GM23338 (cell line): ENCODE data around the gene GAB1. TPM values are rescaled to one million over a fixed set of nuclear protein-coding genes. Genes with fewer than 3 reads are reported as not detected.

Experiments
- ATAC-seq: fragments of 200-7000 bp; cut with Tn5 transposase; 3 replicates; pipeline ENCODE4 v1.9.1; 2020
- DNase-seq: peaks from one replicate; pipeline ENCODE4 v3.0.0-alpha.2; 2015; ENCODE audit warnings: low spot score
- H2AFZ ChIP-seq: fragments of 200-600 bp; sonication (generic); 2 replicates; pipeline ENCODE4 v1.8.0; 2016; ENCODE audit warnings: antibody characterized with exemption, mild to moderate bottlenecking, moderate library complexity
- H3F3A ChIP-seq: fragments of 200-600 bp; sonication (generic); replicated peaks from 2 replicates; pipeline ENCODE4 v1.8.0; 2017; ENCODE audit warnings: antibody characterized with exemption, mixed run types, low read depth
- H3K27ac ChIP-seq: fragments of 200-600 bp; sonication (generic); 2 replicates; pipeline ENCODE4 v1.6.1; 2016; ENCODE audit warnings: low read depth
- H3K27me3 ChIP-seq: fragments of 200-600 bp; sonication (generic); 2 replicates; pipeline ENCODE4 v1.8.0; 2016; ENCODE audit warnings: mild to moderate bottlenecking, mixed run types, moderate library complexity; ENCODE audit not compliant: insufficient read depth
- H3K36me3 ChIP-seq: fragments of 200-600 bp; sonication (generic); 2 replicates; pipeline ENCODE4 v1.8.0; 2016; ENCODE audit warnings: mild to moderate bottlenecking; ENCODE audit not compliant: insufficient read depth
- H3K4me1 ChIP-seq: fragments of 200-600 bp; sonication (generic); 2 replicates; pipeline ENCODE4 v1.8.0; 2016; ENCODE audit warnings: mild to moderate bottlenecking, moderate library complexity; ENCODE audit not compliant: insufficient read depth
- H3K4me2 ChIP-seq: fragments of 200-600 bp; sonication (generic); 2 replicates; pipeline ENCODE4 v1.7.1; 2017; ENCODE audit warnings: mixed run types
- H3K4me3 ChIP-seq: fragments of 200-600 bp; sonication (generic); 2 replicates; pipeline ENCODE4 v1.6.1; 2016; ENCODE audit warnings: mixed run types
- H3K79me2 ChIP-seq: fragments of 200-600 bp; sonication (generic); replicated peaks from 2 replicates; pipeline ENCODE4 v1.8.0; 2017; ENCODE audit warnings: mild to moderate bottlenecking; ENCODE audit not compliant: insufficient read depth
- H3K9me2 ChIP-seq: fragments of 200-600 bp; sonication (generic); 2 replicates; pipeline ENCODE4 v1.8.0; 2017; ENCODE audit not compliant: insufficient read depth
- H4K20me1 ChIP-seq: fragments of 200-600 bp; sonication (generic); replicated peaks from 2 replicates; pipeline ENCODE4 v1.8.0; 2017; ENCODE audit warnings: mild to moderate bottlenecking; ENCODE audit not compliant: insufficient read depth
- H3K27ac Mint-ChIP-seq: 2 replicates; pipeline ENCODE4 v1.8.0; 2020; ENCODE audit warnings: inconsistent platforms, mild to moderate bottlenecking, moderate library complexity, mixed read lengths
- H3K27me3 Mint-ChIP-seq: 3 replicates; pipeline ENCODE4 v1.8.0; 2022; ENCODE audit warnings: low read depth, mild to moderate bottlenecking, moderate library complexity, mixed read lengths, inconsistent platforms; ENCODE audit not compliant: insufficient read depth, poor library complexity
- H3K36me3 Mint-ChIP-seq: 3 replicates; pipeline ENCODE4 v1.8.0; 2021; ENCODE audit warnings: low read depth, mild to moderate bottlenecking, inconsistent platforms, moderate library complexity, mixed read lengths
- H3K4me1 Mint-ChIP-seq: 3 replicates; pipeline ENCODE4 v1.8.0; 2020; ENCODE audit warnings: mild to moderate bottlenecking, inconsistent platforms, mixed read lengths
- H3K4me3 Mint-ChIP-seq: 3 replicates; pipeline ENCODE4 v1.8.0; 2021; ENCODE audit warnings: moderate library complexity, mild to moderate bottlenecking, inconsistent platforms, mixed read lengths
- H3K9me3 Mint-ChIP-seq: 3 replicates; pipeline ENCODE4 v1.8.0; 2020; ENCODE audit warnings: moderate library complexity, mild to moderate bottlenecking, inconsistent platforms, mixed read lengths
- CREB1 ChIP-seq: fragments of 250-450 bp; sonication (Bioruptor Pico); IDR thresholded peaks from 2 replicates; pipeline ENCODE4 v1.5.0; 2020; ENCODE audit warnings: low read depth, mild to moderate bottlenecking, moderate library complexity
- EZH2 ChIP-seq: fragments of 200-600 bp; sonication (generic); IDR thresholded peaks from one replicate; pipeline ENCODE4 v1.8.0; 2017; ENCODE audit warnings: antibody characterized with exemption, mild to moderate bottlenecking, low read depth; ENCODE audit not compliant: unreplicated experiment
- EZH2phosphoT487 ChIP-seq: fragments of 200-600 bp; sonication (generic); IDR thresholded peaks from one replicate; pipeline ENCODE4 v1.8.1; 2018; ENCODE audit warnings: antibody characterized with exemption; ENCODE audit not compliant: unreplicated experiment
- NANOG ChIP-seq: IDR thresholded peaks from 2 replicates; pipeline ENCODE4 v1.6.1; 2016; ENCODE audit warnings: antibody characterized with exemption, borderline replicate concordance
- POLR2AphosphoS5 ChIP-seq: IDR thresholded peaks from 2 replicates; pipeline ENCODE4 v1.6.1; 2016; ENCODE audit warnings: antibody characterized with exemption, low read depth
- REST ChIP-seq: IDR thresholded peaks from one replicate; pipeline ENCODE4 v1.6.1; 2018; ENCODE audit warnings: antibody characterized with exemption; ENCODE audit not compliant: unreplicated experiment
- STAT1 ChIP-seq: IDR thresholded peaks from one replicate; pipeline ENCODE4 v1.6.1; 2016; ENCODE audit warnings: antibody characterized with exemption; ENCODE audit not compliant: unreplicated experiment
- ZNF331 ChIP-seq: fragments of 250-450 bp; sonication (Bioruptor Pico); IDR thresholded peaks from 2 replicates; pipeline ENCODE4 v1.5.0; 2020; ENCODE audit warnings: low read depth, mild to moderate bottlenecking, moderate library complexity
- polyA plus RNA-seq: library from polyadenylated mRNA; unstranded; fragments of >200 nt; fragmentation: Nextera tagmentation; extraction: Ambion mirVana; gene quantifications from 2 replicates; pipeline ENCODE4 v1.2.1, GENCODE V29; 2016
- total RNA-seq: library from RNA; depleted of rRNA; stranded (reverse); fragments of >200 nt; shearing (Covaris generic); gene quantifications from 2 replicates; pipeline ENCODE4 v1.2.3, GENCODE V29; 2014
- TF ChIP-seq, protein P1 (sequence below): fragments of 250-450 bp; sonication (Bioruptor Pico); IDR thresholded peaks from 2 replicates; pipeline ENCODE4 v1.5.0; 2020; ENCODE audit warnings: mild to moderate bottlenecking, moderate library complexity
- TF ChIP-seq, protein P2 (sequence below), 2 experiments: fragments of 200-600 bp in 1 of 2; sonication (generic) in 1 of 2; conservative IDR thresholded peaks; 2 replicates each; pipeline versions ENCODE4 v1.5.1 to v1.6.1; 2016 to 2017; ENCODE audit warnings: antibody characterized with exemption in 2 of 2, low read depth in 2 of 2, mild to moderate bottlenecking in 2 of 2, moderate library complexity in 1 of 2

GAB1 gene
- total and polyA plus RNA-seq, 2 experiments from 2014 or later, result 4.0 to 18.4 TPM

GRCh38 chr4:143352720-143353119, 16.0 kb downstream of the GAB1 start (continued):
- TF ChIP-seq, protein P1, sequence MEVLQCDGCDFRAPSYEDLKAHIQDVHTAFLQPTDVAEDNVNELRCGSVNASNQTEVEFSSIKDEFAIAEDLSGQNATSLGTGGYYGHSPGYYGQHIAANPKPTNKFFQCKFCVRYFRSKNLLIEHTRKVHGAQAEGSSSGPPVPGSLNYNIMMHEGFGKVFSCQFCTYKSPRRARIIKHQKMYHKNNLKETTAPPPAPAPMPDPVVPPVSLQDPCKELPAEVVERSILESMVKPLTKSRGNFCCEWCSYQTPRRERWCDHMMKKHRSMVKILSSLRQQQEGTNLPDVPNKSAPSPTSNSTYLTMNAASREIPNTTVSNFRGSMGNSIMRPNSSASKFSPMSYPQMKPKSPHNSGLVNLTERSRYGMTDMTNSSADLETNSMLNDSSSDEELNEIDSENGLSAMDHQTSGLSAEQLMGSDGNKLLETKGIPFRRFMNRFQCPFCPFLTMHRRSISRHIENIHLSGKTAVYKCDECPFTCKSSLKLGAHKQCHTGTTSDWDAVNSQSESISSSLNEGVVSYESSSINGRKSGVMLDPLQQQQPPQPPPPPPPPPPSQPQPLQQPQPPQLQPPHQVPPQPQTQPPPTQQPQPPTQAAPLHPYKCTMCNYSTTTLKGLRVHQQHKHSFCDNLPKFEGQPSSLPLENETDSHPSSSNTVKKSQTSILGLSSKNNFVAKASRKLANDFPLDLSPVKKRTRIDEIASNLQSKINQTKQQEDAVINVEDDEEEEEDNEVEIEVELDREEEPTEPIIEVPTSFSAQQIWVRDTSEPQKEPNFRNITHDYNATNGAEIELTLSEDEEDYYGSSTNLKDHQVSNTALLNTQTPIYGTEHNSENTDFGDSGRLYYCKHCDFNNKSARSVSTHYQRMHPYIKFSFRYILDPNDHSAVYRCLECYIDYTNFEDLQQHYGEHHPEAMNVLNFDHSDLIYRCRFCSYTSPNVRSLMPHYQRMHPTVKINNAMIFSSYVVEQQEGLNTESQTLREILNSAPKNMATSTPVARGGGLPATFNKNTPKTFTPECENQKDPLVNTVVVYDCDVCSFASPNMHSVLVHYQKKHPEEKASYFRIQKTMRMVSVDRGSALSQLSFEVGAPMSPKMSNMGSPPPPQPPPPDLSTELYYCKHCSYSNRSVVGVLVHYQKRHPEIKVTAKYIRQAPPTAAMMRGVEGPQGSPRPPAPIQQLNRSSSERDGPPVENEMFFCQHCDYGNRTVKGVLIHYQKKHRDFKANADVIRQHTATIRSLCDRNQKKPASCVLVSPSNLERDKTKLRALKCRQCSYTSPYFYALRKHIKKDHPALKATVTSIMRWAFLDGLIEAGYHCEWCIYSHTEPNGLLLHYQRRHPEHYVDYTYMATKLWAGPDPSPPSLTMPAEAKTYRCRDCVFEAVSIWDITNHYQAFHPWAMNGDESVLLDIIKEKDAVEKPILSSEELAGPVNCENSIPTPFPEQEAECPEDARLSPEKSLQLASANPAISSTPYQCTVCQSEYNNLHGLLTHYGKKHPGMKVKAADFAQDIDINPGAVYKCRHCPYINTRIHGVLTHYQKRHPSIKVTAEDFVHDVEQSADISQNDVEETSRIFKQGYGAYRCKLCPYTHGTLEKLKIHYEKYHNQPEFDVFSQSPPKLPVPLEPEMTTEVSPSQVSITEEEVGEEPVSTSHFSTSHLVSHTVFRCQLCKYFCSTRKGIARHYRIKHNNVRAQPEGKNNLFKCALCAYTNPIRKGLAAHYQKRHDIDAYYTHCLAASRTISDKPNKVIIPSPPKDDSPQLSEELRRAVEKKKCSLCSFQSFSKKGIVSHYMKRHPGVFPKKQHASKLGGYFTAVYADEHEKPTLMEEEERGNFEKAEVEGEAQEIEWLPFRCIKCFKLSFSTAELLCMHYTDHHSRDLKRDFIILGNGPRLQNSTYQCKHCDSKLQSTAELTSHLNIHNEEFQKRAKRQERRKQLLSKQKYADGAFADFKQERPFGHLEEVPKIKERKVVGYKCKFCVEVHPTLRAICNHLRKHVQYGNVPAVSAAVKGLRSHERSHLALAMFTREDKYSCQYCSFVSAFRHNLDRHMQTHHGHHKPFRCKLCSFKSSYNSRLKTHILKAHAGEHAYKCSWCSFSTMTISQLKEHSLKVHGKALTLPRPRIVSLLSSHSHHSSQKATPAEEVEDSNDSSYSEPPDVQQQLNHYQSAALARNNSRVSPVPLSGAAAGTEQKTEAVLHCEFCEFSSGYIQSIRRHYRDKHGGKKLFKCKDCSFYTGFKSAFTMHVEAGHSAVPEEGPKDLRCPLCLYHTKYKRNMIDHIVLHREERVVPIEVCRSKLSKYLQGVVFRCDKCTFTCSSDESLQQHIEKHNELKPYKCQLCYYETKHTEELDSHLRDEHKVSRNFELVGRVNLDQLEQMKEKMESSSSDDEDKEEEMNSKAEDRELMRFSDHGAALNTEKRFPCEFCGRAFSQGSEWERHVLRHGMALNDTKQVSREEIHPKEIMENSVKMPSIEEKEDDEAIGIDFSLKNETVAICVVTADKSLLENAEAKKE (CRISPR knock-in tag), result no peak
- TF ChIP-seq CREB1, result no peak
- no peak for TF ChIP-seq NANOG
- no peak for TF ChIP-seq ZNF331 (CRISPR knock-in tag)
- TF ChIP-seq POLR2AphosphoS5, result no peak
- no peak for TF ChIP-seq STAT1

- DNase-seq, result no peak
- Mint-ChIP-seq H3K27ac (0 out of 2 replicates have a peak overlapping the region, but pooled peaks have one; percentile 39), H3K9me3 (no peaks in the 10 kb centered on the region; the same call in 2 of the 3 replicates), H3K4me3 (no peak overlapping the region), H3K36me3 (no peaks in the 10 kb centered on the region), H3K27me3 (peaks cover 3% of the 10 kb centered on the region), H3K4me1 (peaks cover 72% of the 10 kb centered on the region)
- peaks cover 50% of the 10 kb centered on the region for H3K79me2 ChIP-seq
- H3K36me3 ChIP-seq, result no peaks in the 10 kb centered on the region
- ATAC-seq, result no peak
- H3K9me2 ChIP-seq, result no peaks in the 10 kb centered on the region
- H3K4me1 ChIP-seq, result peaks cover 71% of the 10 kb centered on the region
- no peak overlapping the region for H3K27ac ChIP-seq
- H2AFZ ChIP-seq, result no peak overlapping the region
- no peaks in the 10 kb centered on the region for H3F3A ChIP-seq
- H4K20me1 ChIP-seq, result no peaks in the 10 kb centered on the region; the same call in 1 of the 2 replicates
- no peaks in the 10 kb centered on the region for H3K27me3 ChIP-seq
- no peak overlapping the region for H3K4me3 ChIP-seq
- no peak overlapping the region for H3K4me2 ChIP-seq
- no peak for TF ChIP-seq ZNF331 (CRISPR knock-in tag)
- no peak for TF ChIP-seq REST
- TF ChIP-seq EZH2, result no peak
- no peak for TF ChIP-seq EZH2phosphoT487
- TF ChIP-seq, protein P2, sequence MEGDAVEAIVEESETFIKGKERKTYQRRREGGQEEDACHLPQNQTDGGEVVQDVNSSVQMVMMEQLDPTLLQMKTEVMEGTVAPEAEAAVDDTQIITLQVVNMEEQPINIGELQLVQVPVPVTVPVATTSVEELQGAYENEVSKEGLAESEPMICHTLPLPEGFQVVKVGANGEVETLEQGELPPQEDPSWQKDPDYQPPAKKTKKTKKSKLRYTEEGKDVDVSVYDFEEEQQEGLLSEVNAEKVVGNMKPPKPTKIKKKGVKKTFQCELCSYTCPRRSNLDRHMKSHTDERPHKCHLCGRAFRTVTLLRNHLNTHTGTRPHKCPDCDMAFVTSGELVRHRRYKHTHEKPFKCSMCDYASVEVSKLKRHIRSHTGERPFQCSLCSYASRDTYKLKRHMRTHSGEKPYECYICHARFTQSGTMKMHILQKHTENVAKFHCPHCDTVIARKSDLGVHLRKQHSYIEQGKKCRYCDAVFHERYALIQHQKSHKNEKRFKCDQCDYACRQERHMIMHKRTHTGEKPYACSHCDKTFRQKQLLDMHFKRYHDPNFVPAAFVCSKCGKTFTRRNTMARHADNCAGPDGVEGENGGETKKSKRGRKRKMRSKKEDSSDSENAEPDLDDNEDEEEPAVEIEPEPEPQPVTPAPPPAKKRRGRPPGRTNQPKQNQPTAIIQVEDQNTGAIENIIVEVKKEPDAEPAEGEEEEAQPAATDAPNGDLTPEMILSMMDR (conservative IDR thresholded peaks at IDR 0.05; ENCODE audit: low read depth in 2 of 2), result no peak
Measured at GRCh38 chr4:143353797-143354196, 17.1 kb downstream of the GAB1 start.
